MCF 10A (cell line): ENCODE results near the gene CLIC1. TPM values are rescaled to one million over a fixed set of nuclear protein-coding genes. Genes with fewer than 3 reads are reported as not detected.

ENCODE experiments used
- BruUV-seq: library from RNA; stranded (reverse); fragments of 400-500 nt; replicated peaks from 2 replicates; lab custom pipeline; 2021; lab: Mats Ljungman, UMichigan
- CTCF ChIA-PET: fragments of 300-600 bp; sonication (Branson Sonifier 250); formaldehyde crosslinking; extraction: SDS; loops from one replicate; lab custom pipeline; 2021; ENCODE audit warnings: antibody characterized with exemption, inconsistent platforms; lab: Yijun Ruan, JAX
- POLR2A ChIA-PET: fragments of 300-600, 350-650 bp; sonication (Branson Sonifier 250); formaldehyde crosslinking; extraction: SDS; loops from one replicate; lab custom pipeline; 2020; ENCODE audit warnings: antibody characterized with exemption, inconsistent platforms; lab: Yijun Ruan, JAX
- DNase-seq: peaks from one replicate; pipeline ENCODE4 v3.0.0-alpha.2; 2018; ENCODE audit not compliant: unreplicated experiment
- H3K27ac Mint-ChIP-seq: one replicate; pipeline ENCODE4 v1.8.0; 2022; ENCODE audit warnings: mild to moderate bottlenecking, low read depth, mixed read lengths; ENCODE audit not compliant: unreplicated experiment
- H3K27me3 Mint-ChIP-seq: one replicate; pipeline ENCODE4 v1.8.0; 2022; ENCODE audit warnings: mixed read lengths; ENCODE audit not compliant: insufficient read depth, unreplicated experiment
- H3K36me3 Mint-ChIP-seq: one replicate; pipeline ENCODE4 v1.8.0; 2022; ENCODE audit warnings: mild to moderate bottlenecking, moderate library complexity, mixed read lengths; ENCODE audit not compliant: insufficient read depth, unreplicated experiment
- H3K4me1 Mint-ChIP-seq: one replicate; pipeline ENCODE4 v1.8.0; 2022; ENCODE audit warnings: mixed read lengths; ENCODE audit not compliant: insufficient read depth, unreplicated experiment
- H3K4me3 Mint-ChIP-seq: one replicate; pipeline ENCODE4 v1.8.0; 2022; ENCODE audit warnings: mild to moderate bottlenecking, moderate library complexity, mixed read lengths; ENCODE audit not compliant: unreplicated experiment
- H3K9me3 Mint-ChIP-seq: one replicate; pipeline ENCODE4 v1.8.0; 2022; ENCODE audit warnings: mixed read lengths; ENCODE audit not compliant: unreplicated experiment
- CTCF ChIP-seq: fragments of 200-600 bp; IDR thresholded peaks from one replicate; pipeline ENCODE4 v1.8.0; 2022; ENCODE audit warnings: antibody characterized with exemption, mild to moderate bottlenecking; ENCODE audit not compliant: unreplicated experiment
- intact Hi-C: fragments of 100-400 bp; cut with micrococcal nuclease; formaldehyde crosslinking; loops from 2 replicates; pipeline ENCODE4 v1.14.1; 2022
- total RNA-seq: library from RNA; stranded (reverse); gene quantifications from 2 replicates; pipeline ENCODE4 v1.2.3, GENCODE V29; 2022

CLIC1 gene
- total RNA-seq, 1 experiment from 2014 or later = 511 TPM

- ChIA-PET POLR2A (interaction anchor here (0.7 to 2.2 kb wide), 3 partner anchors 16 to 107 kb away, joined by 3 to 7 read pairs (median 3); partner anchors contain the start of genes ABHD16A and CLIC1), CTCF (interaction anchor here (0.8 to 1.2 kb wide), 3 partner anchors 9 to 232 kb away, joined by 3 read pairs; partner anchors contain the start of gene ABHD16A)
- Mint-ChIP-seq H3K9me3 (no peaks in the 10 kb centered on the region), H3K27me3 (no peaks in the 10 kb centered on the region), H3K4me3 (no peak overlapping the region), H3K36me3 (no peaks in the 10 kb centered on the region), H3K27ac (no peak overlapping the region), H3K4me1 (peaks cover 11% of the 10 kb centered on the region)
- intact Hi-C loops = no loop called here
- TF ChIP-seq CTCF = no peak
- no peak for DNase-seq
- no TSS peak for BruUV-seq
Observed at GRCh38 chr6:31720196-31720770, 16.0 kb downstream of the CLIC1 start.

GRCh38 chr6:31719001-31719400 is 17.3 kb downstream of the CLIC1 start:
- ChIA-PET POLR2A (interaction anchor here (2.2 kb wide), 1 partner anchor 16 kb away, joined by 7 read pairs; the partner anchor contains the start of gene ABHD16A), CTCF (interaction anchor here (0.7 kb wide), 1 partner anchor 28 kb away, joined by 3 read pairs; no protein-coding TSS in a partner anchor)
- Mint-ChIP-seq H3K27ac (no peak overlapping the region), H3K9me3 (no peaks in the 10 kb centered on the region), H3K27me3 (no peaks in the 10 kb centered on the region), H3K4me1 (peaks cover 11% of the 10 kb centered on the region), H3K36me3 (no peaks in the 10 kb centered on the region), H3K4me3 (no peak overlapping the region)
- no peak for TF ChIP-seq CTCF
- no peak for DNase-seq
- intact Hi-C loops = no loop called here
- no TSS peak for BruUV-seq

- Mint-ChIP-seq H3K36me3 (no peaks in the 10 kb centered on the region), H3K9me3 (no peaks in the 10 kb centered on the region), H3K27ac (no peak overlapping the region), H3K4me1 (peaks cover 11% of the 10 kb centered on the region), H3K27me3 (no peaks in the 10 kb centered on the region), H3K4me3 (no peak overlapping the region)
- intact Hi-C loops = no loop called here
- POLR2A ChIA-PET = no interaction called here
- no peak for TF ChIP-seq CTCF
- CTCF ChIA-PET = no interaction called here
- DNase-seq = no peak
- BruUV-seq = no TSS peak
Observed at GRCh38 chr6:31718265-31718664, 18.1 kb downstream of the CLIC1 start.

- ChIA-PET POLR2A (no interaction called here), CTCF (interaction anchor here (0.6 to 1.3 kb wide), 2 partner anchors 10 to 103 kb away, joined by 3 to 5 read pairs; no protein-coding TSS in a partner anchor)
- no peak for TF ChIP-seq CTCF
- no peak overlapping the region for H3K4me3 Mint-ChIP-seq
- no peak overlapping the region for H3K27ac Mint-ChIP-seq
- H3K36me3 Mint-ChIP-seq = no peaks in the 10 kb centered on the region
- peak; percentile 30 for DNase-seq
- H3K9me3 Mint-ChIP-seq = no peaks in the 10 kb centered on the region
- H3K4me1 Mint-ChIP-seq = peaks cover 11% of the 10 kb centered on the region
- no peaks in the 10 kb centered on the region for H3K27me3 Mint-ChIP-seq
- BruUV-seq = no TSS peak
- intact Hi-C loops = no loop called here
Observed at GRCh38 chr6:31717499-31718222, 18.7 kb downstream of the CLIC1 start.
